ENCODE results near the gene PSMD3. TPM values are rescaled to one million over a fixed set of nuclear protein-coding genes. Genes with fewer than 3 reads are reported as not detected.

Gene PSMD3
- polyA plus RNA-seq, 2 of the 4 experiments (the other 2 are of a cell fraction): 87.7 to 193 TPM

DNA sequence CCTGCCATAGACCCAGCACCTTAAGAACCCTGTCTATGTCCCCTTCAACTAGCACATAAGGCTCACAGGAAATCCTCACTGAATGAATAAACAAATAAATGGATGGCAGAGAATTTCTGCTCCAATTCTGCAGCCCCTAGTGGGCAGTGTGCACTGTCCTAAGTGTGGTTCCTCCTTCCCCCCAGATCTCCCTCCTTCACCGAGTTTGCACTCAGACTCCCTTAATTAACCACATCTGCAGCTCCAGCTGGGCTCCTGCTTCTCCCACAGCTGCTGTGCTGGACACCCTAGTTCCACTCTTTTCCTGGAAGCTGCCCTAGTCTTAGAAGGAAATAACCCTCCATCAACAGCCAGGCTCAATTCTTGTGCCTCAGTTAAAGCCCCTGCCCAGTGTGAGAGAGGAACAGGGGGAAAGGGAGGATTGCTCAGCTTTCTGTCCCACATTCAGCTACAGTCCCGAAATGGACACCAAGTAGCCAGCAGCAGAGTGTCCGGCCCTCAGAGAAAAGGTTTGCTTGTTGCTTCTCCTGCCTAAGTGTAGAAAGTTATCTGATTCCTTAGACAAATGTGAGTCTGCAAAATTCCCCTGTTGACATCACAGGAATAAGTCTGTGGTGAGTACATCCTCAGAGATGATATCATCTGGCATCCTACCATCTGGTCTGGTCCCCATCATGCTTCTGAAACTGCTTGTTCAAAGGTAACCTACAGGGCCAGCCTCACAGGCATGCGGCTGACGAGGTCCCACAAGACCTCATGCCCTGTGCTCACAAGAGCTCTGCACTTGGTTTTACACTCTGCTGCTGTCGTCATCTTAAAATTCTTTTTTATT lies 40.8 kb upstream of the PSMD3 start:
- H3K4me1 ChIP-seq: peaks cover 11% of the 10 kb centered on the region
- no peak overlapping the region for H3K4me3 ChIP-seq
- ATAC-seq: peak; percentile 73 to 87
- peak overlapping the region in 1 of 2 experiments; percentile 67; a peak in 3 of 6 replicates for H3K27ac ChIP-seq
- H3K9me3 ChIP-seq: no peaks in the 10 kb centered on the region
- FAIRE-seq: peak; percentile 51
- CTCF ChIA-PET: interaction anchor here (0.6 to 4.2 kb wide), 20 partner anchors 9 to 169 kb away, joined by 3 to 43 read pairs (median 5); partner anchors contain the start of genes CSF3, GSDMB, LRRC3C and ORMDL3
- POLR2A ChIA-PET: interaction anchor here (0.6 to 0.8 kb wide), 3 partner anchors 10 to 40 kb away, joined by 3 to 6 read pairs (median 5); no protein-coding TSS in a partner anchor
- 46% methylated on average over 6 of the region's 6 CpGs for WGBS (ENCODE audit: missing lambda C conversion rate)
- DNase-seq (ENCODE audit: low read depth in 1 of 2, low spot score in 1 of 2): peak; percentile 62 to 66
- TF ChIP-seq FOSL2 (IDR thresholded peaks at IDR 0.05) (no peak), FOSL2 (CRISPR knock-in tag; IDR thresholded peaks at IDR 0.05) (0 out of 2 replicates have a peak, but pooled peaks have one; percentile 6), RAD21 (conservative IDR thresholded peaks at IDR 0.05 in 1 of 2, IDR thresholded peaks at IDR 0.05 in 1 of 2) (peak; percentile 33 to 54; a peak in 3 of 5 replicates), RNF2 (IDR thresholded peaks at IDR 0.05; ENCODE audit: borderline replicate concordance, low read depth) (no peak), FOXS1 (CRISPR knock-in tag; IDR thresholded peaks at IDR 0.05) (no peak), RCOR1 (IDR thresholded peaks at IDR 0.05; ENCODE audit: low read depth, low read length) (no peak), PHF8 (IDR thresholded peaks at IDR 0.05; ENCODE audit: borderline replicate concordance, low read depth) (no peak), NFE2L2 (conservative IDR thresholded peaks at IDR 0.05; ENCODE audit: low read length) (no peak), EHMT2 (IDR thresholded peaks at IDR 0.05; ENCODE audit: low read depth) (no peak), BHLHE40 (IDR thresholded peaks at IDR 0.05; ENCODE audit: low read depth, low read length) (no peak), FOSB (CRISPR knock-in tag; IDR thresholded peaks at IDR 0.05) (no peak), KDM1A (IDR thresholded peaks at IDR 0.05; ENCODE audit: low read depth) (no peak), ESRRA (IDR thresholded peaks at IDR 0.05; ENCODE audit: borderline replicate concordance, low read length) (no peak), MAFK (IDR thresholded peaks at IDR 0.05; ENCODE audit: partially characterized antibody) (peak; percentile 9), ZSCAN20 (CRISPR knock-in tag; IDR thresholded peaks at IDR 0.05) (no peak), HDAC2 (IDR thresholded peaks at IDR 0.05) (no peak)
- TF ChIP-seq, protein P1, sequence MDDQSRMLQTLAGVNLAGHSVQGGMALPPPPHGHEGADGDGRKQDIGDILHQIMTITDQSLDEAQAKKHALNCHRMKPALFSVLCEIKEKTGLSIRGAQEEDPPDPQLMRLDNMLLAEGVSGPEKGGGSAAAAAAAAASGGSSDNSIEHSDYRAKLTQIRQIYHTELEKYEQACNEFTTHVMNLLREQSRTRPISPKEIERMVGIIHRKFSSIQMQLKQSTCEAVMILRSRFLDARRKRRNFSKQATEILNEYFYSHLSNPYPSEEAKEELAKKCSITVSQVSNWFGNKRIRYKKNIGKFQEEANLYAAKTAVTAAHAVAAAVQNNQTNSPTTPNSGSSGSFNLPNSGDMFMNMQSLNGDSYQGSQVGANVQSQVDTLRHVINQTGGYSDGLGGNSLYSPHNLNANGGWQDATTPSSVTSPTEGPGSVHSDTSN (IDR thresholded peaks at IDR 0.05): no peak
- TF ChIP-seq, protein P2, sequence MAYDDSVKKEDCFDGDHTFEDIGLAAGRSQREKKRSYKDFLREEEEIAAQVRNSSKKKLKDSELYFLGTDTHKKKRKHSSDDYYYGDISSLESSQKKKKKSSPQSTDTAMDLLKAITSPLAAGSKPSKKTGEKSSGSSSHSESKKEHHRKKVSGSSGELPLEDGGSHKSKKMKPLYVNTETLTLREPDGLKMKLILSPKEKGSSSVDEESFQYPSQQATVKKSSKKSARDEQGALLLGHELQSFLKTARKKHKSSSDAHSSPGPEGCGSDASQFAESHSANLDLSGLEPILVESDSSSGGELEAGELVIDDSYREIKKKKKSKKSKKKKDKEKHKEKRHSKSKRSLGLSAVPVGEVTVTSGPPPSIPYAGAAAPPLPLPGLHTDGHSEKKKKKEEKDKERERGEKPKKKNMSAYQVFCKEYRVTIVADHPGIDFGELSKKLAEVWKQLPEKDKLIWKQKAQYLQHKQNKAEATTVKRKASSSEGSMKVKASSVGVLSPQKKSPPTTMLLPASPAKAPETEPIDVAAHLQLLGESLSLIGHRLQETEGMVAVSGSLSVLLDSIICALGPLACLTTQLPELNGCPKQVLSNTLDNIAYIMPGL (CRISPR knock-in tag; IDR thresholded peaks at IDR 0.05; ENCODE audit: borderline replicate concordance): no peak
- TF ChIP-seq, protein P3, sequence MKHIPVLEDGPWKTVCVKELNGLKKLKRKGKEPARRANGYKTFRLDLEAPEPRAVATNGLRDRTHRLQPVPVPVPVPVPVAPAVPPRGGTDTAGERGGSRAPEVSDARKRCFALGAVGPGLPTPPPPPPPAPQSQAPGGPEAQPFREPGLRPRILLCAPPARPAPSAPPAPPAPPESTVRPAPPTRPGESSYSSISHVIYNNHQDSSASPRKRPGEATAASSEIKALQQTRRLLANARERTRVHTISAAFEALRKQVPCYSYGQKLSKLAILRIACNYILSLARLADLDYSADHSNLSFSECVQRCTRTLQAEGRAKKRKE (CRISPR knock-in tag; IDR thresholded peaks at IDR 0.05; ENCODE audit: low read depth): no peak
- TF ChIP-seq, protein P4, sequence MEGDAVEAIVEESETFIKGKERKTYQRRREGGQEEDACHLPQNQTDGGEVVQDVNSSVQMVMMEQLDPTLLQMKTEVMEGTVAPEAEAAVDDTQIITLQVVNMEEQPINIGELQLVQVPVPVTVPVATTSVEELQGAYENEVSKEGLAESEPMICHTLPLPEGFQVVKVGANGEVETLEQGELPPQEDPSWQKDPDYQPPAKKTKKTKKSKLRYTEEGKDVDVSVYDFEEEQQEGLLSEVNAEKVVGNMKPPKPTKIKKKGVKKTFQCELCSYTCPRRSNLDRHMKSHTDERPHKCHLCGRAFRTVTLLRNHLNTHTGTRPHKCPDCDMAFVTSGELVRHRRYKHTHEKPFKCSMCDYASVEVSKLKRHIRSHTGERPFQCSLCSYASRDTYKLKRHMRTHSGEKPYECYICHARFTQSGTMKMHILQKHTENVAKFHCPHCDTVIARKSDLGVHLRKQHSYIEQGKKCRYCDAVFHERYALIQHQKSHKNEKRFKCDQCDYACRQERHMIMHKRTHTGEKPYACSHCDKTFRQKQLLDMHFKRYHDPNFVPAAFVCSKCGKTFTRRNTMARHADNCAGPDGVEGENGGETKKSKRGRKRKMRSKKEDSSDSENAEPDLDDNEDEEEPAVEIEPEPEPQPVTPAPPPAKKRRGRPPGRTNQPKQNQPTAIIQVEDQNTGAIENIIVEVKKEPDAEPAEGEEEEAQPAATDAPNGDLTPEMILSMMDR (IDR thresholded peaks at IDR 0.05): peak; percentile 47
- peak overlapping the region; percentile 22; the same call in 1 of the 3 replicates for H3K4me2 ChIP-seq
